ENCODE measurements around the gene METAP2. TPM values are rescaled to one million over a fixed set of nuclear protein-coding genes. Genes with fewer than 3 reads are reported as not detected.

Gene METAP2
- total and polyA plus RNA-seq, 2 of the 8 experiments (the other 6 are each of a cell fraction or from before 2014, with no cell fraction given), result 41.3 to 114 TPM

DNA sequence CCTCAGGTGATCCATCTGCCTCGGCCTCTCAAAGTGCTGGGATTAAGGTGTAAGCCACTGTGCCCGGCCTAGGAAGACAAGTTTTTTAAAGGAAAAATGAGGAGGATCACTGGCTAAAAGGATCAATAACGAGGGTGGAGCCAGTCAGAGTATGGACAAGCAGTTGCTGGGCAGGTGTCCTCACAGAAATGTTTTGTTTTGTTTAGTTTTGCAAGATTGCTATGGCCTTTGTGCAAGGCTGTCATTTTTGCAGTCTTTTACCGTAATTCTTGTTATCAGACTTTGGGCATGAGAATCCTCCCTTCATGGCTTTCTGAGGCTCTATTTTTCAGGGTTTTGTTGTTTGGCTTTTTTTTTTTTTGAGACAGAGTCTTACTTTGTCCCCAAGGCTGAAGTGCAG is 11.9 kb upstream of the METAP2 start:
- Histone ChIP-seq H4K91ac (replicated peaks; ENCODE audit: insufficient read length, low read length) (no peak overlapping the region), H3K36me3 (ENCODE audit: control insufficient read depth in 2 of 4, insufficient read depth in 4 of 4, low read length in 3 of 4) (no peaks in the 10 kb centered on the region), H3K14ac (ENCODE audit: insufficient read length) (no peak overlapping the region), H2BK15ac (ENCODE audit: low read length) (no peak overlapping the region), H3K9me3 (ENCODE audit: insufficient read depth in 2 of 2, low read depth in 1 of 2, low read length in 1 of 2) (peaks cover 13% of the 10 kb centered on the region in 2 experiments; a peak in 2 of 4 replicates), H3K18ac (ENCODE audit: extremely low read depth, low read length) (no peak overlapping the region), H3K56ac (replicated peaks; ENCODE audit: insufficient read length, low read depth, low read length) (no peak overlapping the region), H4K8ac (ENCODE audit: extremely low read depth, insufficient read depth, low read length) (no peak overlapping the region), H2AFZ (ENCODE audit: low read length) (no peak overlapping the region), H2BK20ac (ENCODE audit: low read length) (no peak overlapping the region), H2BK120ac (replicated peaks; ENCODE audit: low read depth, low read length) (no peak overlapping the region), H2BK5ac (ENCODE audit: low read depth, low read length) (no peak overlapping the region), H4K20me1 (replicated peaks in 1 of 2; ENCODE audit: control insufficient read depth in 1 of 2, insufficient read depth in 2 of 2, low read length in 2 of 2) (no peaks in the 10 kb centered on the region), H4K5ac (ENCODE audit: insufficient read length, low read depth, low read length) (no peak overlapping the region), H2BK12ac (ENCODE audit: low read depth, low read length) (no peak overlapping the region), H3K23me2 (ENCODE audit: low read depth, low read length) (no peaks in the 10 kb centered on the region), H3K4me3 (ENCODE audit: extremely low read depth in 1 of 4, insufficient read depth in 2 of 4, low read depth in 3 of 4, low read length in 4 of 4) (no peak overlapping the region), H3K9ac (replicated peaks in 1 of 4; ENCODE audit: extremely low read depth in 1 of 4, low read depth in 3 of 4, low read length in 3 of 4) (no peak overlapping the region), H3K27me3 (replicated peaks in 1 of 4; ENCODE audit: control insufficient read depth in 3 of 4, extremely low read depth in 1 of 4, insufficient read depth in 3 of 4, low read length in 3 of 4) (no peaks in the 10 kb centered on the region), H3K4ac (replicated peaks; ENCODE audit: insufficient read length, low read depth, low read length) (no peak overlapping the region), H3K27ac (ENCODE audit: low read depth, low read length) (no peak overlapping the region), H2AK5ac (ENCODE audit: low read depth, low read length) (no peak overlapping the region), H3K79me2 (ENCODE audit: control insufficient read depth in 1 of 2, insufficient read depth in 2 of 2, low read length in 2 of 2) (no peaks in the 10 kb centered on the region), H3K4me1 (replicated peaks in 1 of 4; ENCODE audit: control insufficient read depth in 3 of 4, insufficient read depth in 4 of 4, low read length in 3 of 4) (no peaks in the 10 kb centered on the region), H3K4me2 (ENCODE audit: insufficient read depth in 1 of 2, low read depth in 2 of 2, low read length in 2 of 2) (no peak overlapping the region), H3K23ac (ENCODE audit: insufficient read length) (no peak overlapping the region), H3K79me1 (ENCODE audit: low read depth, low read length) (no peaks in the 10 kb centered on the region)
- FAIRE-seq (no peak), DNase-seq (ENCODE audit: low read depth in 1 of 2, low spot score in 2 of 2) (no peak)
- CTCF ChIA-PET (ENCODE audit: partially characterized antibody), result interaction anchor here (0.6 to 0.9 kb wide), 2 partner anchors 23 to 1003 kb away, joined by 3 read pairs; no protein-coding TSS in a partner anchor
- 93% methylated on average over 4 of the region's 4 CpGs; no CpG with 5 or more reads in 1 of the 2 experiments for WGBS, 2 experiments (ENCODE audit: extremely low coverage in 1 of 2, insufficient coverage in 1 of 2, insufficient read length in 1 of 2, insufficient replicate concordance in 2 of 2, low coverage in 1 of 2, low lambda C conversion rate in 2 of 2, missing lambda C conversion rate in 1 of 2)
- no peak for TF ChIP-seq TEAD4 (IDR thresholded peaks at IDR 0.05; ENCODE audit: low read depth, low read length)
- no peak for TF ChIP-seq EP300 (IDR thresholded peaks at IDR 0.05; ENCODE audit: borderline replicate concordance in 1 of 2, low read depth in 2 of 2, low read length in 2 of 2)
- TF ChIP-seq SIRT6 (IDR thresholded peaks at IDR 0.05; ENCODE audit: low read length), result no peak
- TF ChIP-seq GABPA (IDR thresholded peaks at IDR 0.05; ENCODE audit: borderline replicate concordance, insufficient read depth, low read length), result no peak
- TF ChIP-seq RBBP5 (IDR thresholded peaks at IDR 0.05; ENCODE audit: borderline replicate concordance, low read depth, low read length), result no peak
- no peak for TF ChIP-seq SUZ12 (IDR thresholded peaks at IDR 0.05; ENCODE audit: low read length)
- TF ChIP-seq SRF (IDR thresholded peaks at IDR 0.05; ENCODE audit: low read depth, low read length), result no peak
- no peak for TF ChIP-seq HDAC2 (IDR thresholded peaks at IDR 0.05; ENCODE audit: borderline replicate concordance in 1 of 2, low read depth in 2 of 2, low read length in 2 of 2)
- no peak for TF ChIP-seq JUN (IDR thresholded peaks at IDR 0.05; ENCODE audit: low read depth, low read length)
- no peak for TF ChIP-seq KDM5A (IDR thresholded peaks at IDR 0.05; ENCODE audit: low read length)
- no peak for TF ChIP-seq BACH1 (IDR thresholded peaks at IDR 0.05; ENCODE audit: low read length)
- TF ChIP-seq, protein P1, sequence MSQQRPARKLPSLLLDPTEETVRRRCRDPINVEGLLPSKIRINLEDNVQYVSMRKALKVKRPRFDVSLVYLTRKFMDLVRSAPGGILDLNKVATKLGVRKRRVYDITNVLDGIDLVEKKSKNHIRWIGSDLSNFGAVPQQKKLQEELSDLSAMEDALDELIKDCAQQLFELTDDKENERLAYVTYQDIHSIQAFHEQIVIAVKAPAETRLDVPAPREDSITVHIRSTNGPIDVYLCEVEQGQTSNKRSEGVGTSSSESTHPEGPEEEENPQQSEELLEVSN (IDR thresholded peaks at IDR 0.05), result no peak
- TF ChIP-seq TCF12 (IDR thresholded peaks at IDR 0.05; ENCODE audit: low read depth, low read length), result no peak
- TF ChIP-seq BCL11A (IDR thresholded peaks at IDR 0.05; ENCODE audit: low read depth in 2 of 2, low read length in 2 of 2), result no peak
- POLR2A ChIA-PET (ENCODE audit: partially characterized antibody), result no interaction called here

All from H1 (cell line).